Measurements from ENCODE around the gene KHK. TPM values are rescaled to one million over a fixed set of nuclear protein-coding genes. Genes with fewer than 3 reads are reported as not detected.
"Not testable (repeated sequence)": the region's sequence is repeated elsewhere in the genome, so short reads cannot be mapped to it uniquely, and the experiment has no call there.

Gene KHK
- total RNA-seq, 2 experiments from 2014 or later, result 12.6 to 12.8 TPM

DNA sequence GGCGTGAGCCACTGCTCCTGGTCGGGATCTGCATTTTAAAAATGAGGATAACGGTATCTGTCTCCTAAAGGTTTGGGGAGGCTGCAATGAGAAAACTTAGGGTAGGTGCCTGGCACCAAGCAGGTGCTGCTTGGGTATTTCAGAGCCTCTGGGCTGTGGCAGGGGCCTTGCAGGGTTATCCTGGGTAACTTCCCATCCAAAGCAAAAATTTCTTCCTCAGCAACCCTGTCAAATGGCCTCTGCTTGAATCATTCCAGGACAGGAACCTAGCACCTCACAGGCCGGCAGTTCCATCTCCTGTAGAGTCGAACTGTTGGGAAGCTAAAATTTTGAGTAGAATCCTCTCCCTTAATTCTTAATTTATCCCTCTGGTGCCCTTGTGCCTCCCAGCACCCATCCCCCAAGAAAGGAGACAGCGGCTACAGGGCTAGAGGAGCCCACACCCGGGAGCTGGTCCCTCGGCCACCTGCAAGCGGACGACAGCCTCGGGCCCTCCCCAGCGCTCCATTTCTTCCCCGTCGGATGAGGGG, 31.5 kb downstream of the KHK start:
- Mint-ChIP-seq H3K36me3 (peaks cover 6% of the 10 kb centered on the region), H3K4me3 (peak overlapping the region; percentile 70), H3K4me1 (peaks cover 10% of the 10 kb centered on the region), H3K27ac (no peak overlapping the region), H3K9me3 (no peaks in the 10 kb centered on the region), H3K27me3 (peaks cover 26% of the 10 kb centered on the region)
- DNase-seq, result no peak

DNA sequence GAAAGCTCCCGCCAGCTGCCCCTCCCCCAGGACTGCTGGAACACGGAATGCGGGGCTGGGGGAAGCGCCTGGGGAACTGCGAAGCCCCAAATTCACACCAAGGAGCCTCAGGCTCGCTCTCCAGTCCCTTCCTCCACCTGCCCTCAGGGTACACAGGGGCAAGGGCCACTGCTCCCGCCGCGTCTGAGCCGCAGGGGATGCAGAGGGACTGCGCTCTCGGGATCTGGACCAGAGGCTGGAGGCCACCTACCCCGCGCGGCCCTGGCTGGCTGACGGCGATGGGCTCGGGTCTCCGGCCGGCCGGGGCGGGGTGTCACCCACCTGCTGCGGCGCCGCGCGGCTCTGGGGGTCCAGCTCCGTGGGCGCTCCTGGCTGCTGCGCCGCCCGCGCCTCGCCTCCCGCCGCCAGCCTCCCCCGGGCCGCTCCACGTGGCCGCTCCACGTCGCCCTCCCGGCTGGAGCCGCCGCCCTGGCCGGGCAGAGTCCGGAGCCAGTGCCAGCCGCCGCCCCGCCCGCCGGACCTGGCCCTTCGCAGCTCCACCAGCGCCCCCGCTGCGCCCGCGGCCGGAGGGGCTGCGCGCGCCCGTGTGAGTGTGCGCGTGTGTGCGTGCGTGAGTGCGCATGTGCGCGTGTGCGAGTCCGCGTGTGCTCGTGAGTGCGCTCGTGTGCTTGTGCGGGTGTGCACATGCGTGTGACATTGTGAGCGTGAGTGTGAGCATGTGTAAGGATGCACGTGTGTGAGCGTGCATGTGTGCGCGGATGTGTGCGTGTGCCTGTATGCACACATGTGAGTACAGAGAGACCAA, 32.2 kb downstream of the KHK start, which contains the start of gene CGREF1:
Gene CGREF1, minus strand, starts transcription at position 604 of the 805 bp plus-strand sequence. CDS start 14,762 bp downstream, outside the sequence.
- Mint-ChIP-seq H3K27ac (peak within 1 kb of the TSS; percentile 34), H3K4me1 (peaks cover 14% of the 10 kb centered on the region), H3K36me3 (peaks cover 6% of the 10 kb centered on the region), H3K4me3 (peak within 1 kb of the TSS; percentile 78), H3K27me3 (peaks cover 26% of the 10 kb centered on the region), H3K9me3 (no peaks in the 10 kb centered on the region)
- peak; percentile 25 for DNase-seq

DNA sequence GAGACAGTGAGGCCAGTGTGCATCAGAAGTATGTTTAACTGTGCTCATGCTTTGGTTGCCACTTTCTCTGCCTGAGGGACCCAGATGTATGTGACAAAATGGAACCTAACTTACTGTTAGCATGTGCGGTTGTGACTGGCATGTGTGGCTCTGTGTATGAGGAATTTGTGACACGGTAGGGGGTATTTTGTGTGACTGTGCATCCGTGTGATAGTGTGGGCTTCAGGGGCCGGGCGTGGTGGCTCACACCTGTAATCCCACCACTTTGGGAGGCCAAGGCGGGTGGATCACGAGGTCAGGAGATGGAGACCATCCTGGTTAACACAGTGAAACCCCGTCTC, 32.7 kb downstream of the KHK start:
- not testable (repeated sequence) for DNase-seq, H3K9me3 Mint-ChIP-seq, H3K36me3 Mint-ChIP-seq
- Mint-ChIP-seq H3K4me3 (peak overlapping the region; percentile 78), H3K27me3 (peaks cover 26% of the 10 kb centered on the region), H3K4me1 (peaks cover 18% of the 10 kb centered on the region), H3K27ac (peak overlapping the region; percentile 34)

DNA sequence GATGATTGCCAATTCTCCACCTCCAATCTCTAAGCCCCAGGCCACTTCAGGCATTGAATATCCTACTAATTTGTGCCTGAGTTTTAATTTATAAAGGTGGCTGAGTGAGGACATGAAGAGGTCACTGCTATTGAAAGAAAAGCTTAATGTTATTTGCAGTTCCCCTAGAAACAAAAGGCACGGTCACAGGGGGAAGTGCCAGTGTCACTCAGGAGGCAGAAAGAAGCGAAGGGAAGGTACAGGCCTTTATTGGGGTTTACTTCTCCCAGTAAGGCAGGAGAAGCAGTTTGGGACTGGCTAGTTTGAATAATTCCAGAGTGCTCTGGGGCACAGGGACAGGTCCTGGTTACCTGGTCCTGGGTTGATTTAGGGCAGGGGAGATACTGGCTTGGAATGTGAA, 35.3 kb downstream of the KHK start:
- Mint-ChIP-seq H3K4me3 (no peak overlapping the region), H3K9me3 (no peaks in the 10 kb centered on the region), H3K36me3 (peaks cover 6% of the 10 kb centered on the region), H3K27me3 (peaks cover 26% of the 10 kb centered on the region), H3K27ac (no peak overlapping the region), H3K4me1 (peaks cover 18% of the 10 kb centered on the region)
- DNase-seq, result no peak

DNA sequence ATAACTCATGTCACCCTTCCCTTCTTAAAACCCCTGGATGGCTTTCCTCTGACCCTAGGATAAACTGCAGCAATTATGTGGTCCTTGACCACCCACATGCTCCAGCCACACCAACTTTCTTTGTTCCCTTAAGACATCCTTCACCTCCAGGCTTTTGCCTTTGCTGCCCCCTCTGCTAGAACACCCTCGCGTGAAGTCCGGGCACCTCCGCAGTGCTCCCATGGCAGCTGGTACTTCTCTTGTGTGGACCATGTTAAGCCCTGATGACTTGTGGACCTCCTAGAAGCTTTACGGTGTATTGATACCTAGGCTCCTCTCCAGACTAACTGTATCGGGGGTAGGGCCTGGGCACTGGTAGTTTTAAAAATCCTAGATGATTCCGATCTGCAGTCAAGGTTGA, 36.2 kb downstream of the KHK start:
- H3K9me3 Mint-ChIP-seq, result no peaks in the 10 kb centered on the region
- H3K4me3 Mint-ChIP-seq, result peak overlapping the region; percentile 82
- peaks cover 5% of the 10 kb centered on the region for H3K36me3 Mint-ChIP-seq
- no peak for DNase-seq
- peaks cover 25% of the 10 kb centered on the region for H3K27me3 Mint-ChIP-seq
- H3K27ac Mint-ChIP-seq, result no peak overlapping the region
- peaks cover 18% of the 10 kb centered on the region for H3K4me1 Mint-ChIP-seq

DNA sequence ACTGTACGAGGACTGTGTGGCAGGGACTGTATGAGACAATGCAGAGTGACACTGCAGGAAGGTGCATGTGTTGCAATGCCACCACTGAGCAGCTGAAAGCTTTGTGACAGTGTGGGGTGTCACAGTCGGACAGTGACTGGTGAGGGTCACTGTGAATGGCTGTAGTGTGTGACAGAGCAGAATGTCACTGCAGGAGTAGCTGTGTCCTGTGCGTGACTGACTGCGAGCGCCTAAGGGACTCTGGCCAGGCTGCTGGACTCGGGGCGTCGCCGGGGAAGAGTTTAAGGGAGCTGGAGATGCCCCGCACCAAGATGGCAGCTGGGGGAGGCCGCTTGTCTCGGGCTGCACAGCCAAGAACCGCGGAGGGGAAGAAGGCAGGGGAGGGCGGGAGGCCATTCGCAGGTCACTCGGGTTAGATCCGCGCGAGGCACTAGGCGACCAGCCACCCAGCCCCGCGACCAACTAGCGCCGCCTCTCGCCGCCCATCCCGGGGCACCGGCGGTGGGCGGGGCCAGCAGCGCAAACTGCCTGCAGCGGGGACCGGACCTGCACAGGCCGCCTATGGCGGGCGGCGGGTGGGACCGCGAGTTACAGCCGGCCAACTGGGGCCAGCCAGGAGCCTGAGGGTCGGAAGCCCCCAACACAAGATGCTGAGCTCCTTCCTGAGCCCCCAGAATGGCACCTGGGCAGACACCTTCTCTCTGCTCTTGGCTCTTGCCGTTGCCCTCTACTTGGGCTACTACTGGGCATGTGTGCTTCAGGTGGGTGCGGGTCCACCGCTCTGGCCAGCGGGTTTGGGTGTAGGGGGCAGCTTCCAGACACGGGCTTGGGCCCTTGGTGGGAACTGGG, 37.0 kb downstream of the KHK start, which contains the start of gene ABHD1:
Gene ABHD1, plus strand, starts transcription at position 514 of the 849 bp plus-strand sequence. Its CDS starts 134 bp downstream, at position 648.
- Mint-ChIP-seq H3K4me3 (peak within 1 kb of the TSS; percentile 82), H3K27ac (no peak within 1 kb of the TSS), H3K27me3 (peaks cover 19% of the 10 kb centered on the region), H3K36me3 (no peaks in the 10 kb centered on the region), H3K9me3 (no peaks in the 10 kb centered on the region), H3K4me1 (peaks cover 14% of the 10 kb centered on the region)
- peak; percentile 66 for DNase-seq

DNA sequence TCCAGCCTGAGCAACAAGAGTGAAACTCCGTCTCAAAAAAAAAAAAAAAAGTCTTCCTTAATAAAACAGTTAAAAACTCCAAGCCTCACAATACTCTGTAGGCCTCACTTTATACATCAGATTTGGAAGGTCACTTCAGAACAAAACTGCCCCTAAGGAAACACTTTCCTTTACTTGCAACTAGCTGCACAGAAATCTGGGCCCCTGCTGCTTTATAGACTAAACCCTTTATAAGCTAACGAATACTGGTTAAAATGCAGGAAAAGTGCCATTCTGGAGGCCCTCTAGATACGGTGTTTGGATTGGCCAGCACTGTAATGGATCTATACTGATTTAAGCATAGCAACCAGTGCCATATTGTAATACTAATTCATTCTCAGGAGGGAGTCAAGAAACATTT, 38.5 kb downstream of the KHK start:
- Mint-ChIP-seq H3K9me3 (no peaks in the 10 kb centered on the region), H3K27me3 (peaks cover 7% of the 10 kb centered on the region), H3K36me3 (no peaks in the 10 kb centered on the region), H3K27ac (no peak overlapping the region), H3K4me1 (peaks cover 9% of the 10 kb centered on the region), H3K4me3 (no peak overlapping the region)
- no peak for DNase-seq

GRCh38 chr2:27126252-27126710, 39.7 kb downstream of the KHK start:
- no peak overlapping the region for H3K27ac Mint-ChIP-seq
- H3K4me1 Mint-ChIP-seq, result peaks cover 9% of the 10 kb centered on the region
- H3K27me3 Mint-ChIP-seq, result no peaks in the 10 kb centered on the region
- H3K9me3 Mint-ChIP-seq, result no peaks in the 10 kb centered on the region
- H3K4me3 Mint-ChIP-seq, result no peak overlapping the region
- H3K36me3 Mint-ChIP-seq, result no peaks in the 10 kb centered on the region
- no peak for DNase-seq

- no peak overlapping the region for H3K4me3 Mint-ChIP-seq
- no peaks in the 10 kb centered on the region for H3K27me3 Mint-ChIP-seq
- no peaks in the 10 kb centered on the region for H3K9me3 Mint-ChIP-seq
- no peak for DNase-seq
- H3K36me3 Mint-ChIP-seq, result peaks cover 9% of the 10 kb centered on the region
- H3K27ac Mint-ChIP-seq, result no peak overlapping the region
- peaks cover 15% of the 10 kb centered on the region for H3K4me1 Mint-ChIP-seq
These were observed 41.5 kb downstream of the KHK start for GRCh38 chr2:27127883-27128667.

- Mint-ChIP-seq H3K4me3 (no peak overlapping the region), H3K4me1 (peaks cover 17% of the 10 kb centered on the region), H3K27me3 (no peaks in the 10 kb centered on the region), H3K27ac (no peak overlapping the region), H3K9me3 (no peaks in the 10 kb centered on the region), H3K36me3 (peaks cover 17% of the 10 kb centered on the region)
- DNase-seq, result no peak
These were observed 42.3 kb downstream of the KHK start for GRCh38 chr2:27128668-27129571.

DNA sequence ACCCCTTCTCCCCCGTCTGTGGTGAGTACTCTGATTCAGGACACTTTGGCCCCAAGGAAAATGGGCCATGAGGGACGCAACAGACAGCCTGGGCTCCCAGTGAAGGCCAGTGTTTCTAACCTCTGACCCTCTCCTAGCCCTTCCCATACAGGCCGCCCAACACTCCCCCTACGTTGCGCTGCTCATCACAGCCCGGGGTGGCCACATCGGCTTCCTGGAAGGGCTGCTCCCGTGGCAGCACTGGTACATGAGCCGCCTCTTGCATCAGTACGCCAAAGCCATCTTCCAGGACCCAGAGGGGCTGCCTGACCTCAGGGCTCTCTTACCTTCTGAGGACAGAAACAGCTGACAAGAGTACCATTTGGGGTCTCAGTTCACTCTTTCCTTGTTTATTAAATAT, 43.8 kb downstream of the KHK start:
- Mint-ChIP-seq H3K36me3 (peaks cover 19% of the 10 kb centered on the region), H3K9me3 (no peaks in the 10 kb centered on the region), H3K27me3 (no peaks in the 10 kb centered on the region), H3K4me3 (no peak overlapping the region), H3K27ac (no peak overlapping the region), H3K4me1 (peaks cover 17% of the 10 kb centered on the region)
- no peak for DNase-seq

DNA sequence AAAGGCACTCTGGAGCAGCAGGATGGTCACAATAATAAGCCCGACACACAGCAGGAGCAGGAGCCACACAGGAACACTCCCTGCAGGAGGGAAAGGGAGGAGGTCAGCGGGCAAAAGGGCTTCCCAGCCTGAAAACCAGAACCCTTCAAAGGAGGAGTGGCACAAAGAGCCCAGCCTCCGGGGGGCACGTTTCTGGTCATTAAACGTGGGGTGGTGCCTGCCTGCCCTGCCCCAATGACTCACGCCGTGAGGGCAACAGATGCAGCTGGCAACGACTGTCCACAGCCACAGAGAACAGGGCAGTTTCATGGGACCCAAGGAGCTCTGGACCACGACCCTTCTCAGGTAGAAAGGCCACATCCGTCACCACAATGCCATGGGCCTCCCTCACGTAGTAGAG, 44.9 kb downstream of the KHK start:
- peaks cover 19% of the 10 kb centered on the region for H3K36me3 Mint-ChIP-seq
- no peaks in the 10 kb centered on the region for H3K27me3 Mint-ChIP-seq
- no peak overlapping the region for H3K4me3 Mint-ChIP-seq
- H3K9me3 Mint-ChIP-seq, result no peaks in the 10 kb centered on the region
- DNase-seq, result no peak
- H3K27ac Mint-ChIP-seq, result no peak overlapping the region
- H3K4me1 Mint-ChIP-seq, result peaks cover 17% of the 10 kb centered on the region

DNA sequence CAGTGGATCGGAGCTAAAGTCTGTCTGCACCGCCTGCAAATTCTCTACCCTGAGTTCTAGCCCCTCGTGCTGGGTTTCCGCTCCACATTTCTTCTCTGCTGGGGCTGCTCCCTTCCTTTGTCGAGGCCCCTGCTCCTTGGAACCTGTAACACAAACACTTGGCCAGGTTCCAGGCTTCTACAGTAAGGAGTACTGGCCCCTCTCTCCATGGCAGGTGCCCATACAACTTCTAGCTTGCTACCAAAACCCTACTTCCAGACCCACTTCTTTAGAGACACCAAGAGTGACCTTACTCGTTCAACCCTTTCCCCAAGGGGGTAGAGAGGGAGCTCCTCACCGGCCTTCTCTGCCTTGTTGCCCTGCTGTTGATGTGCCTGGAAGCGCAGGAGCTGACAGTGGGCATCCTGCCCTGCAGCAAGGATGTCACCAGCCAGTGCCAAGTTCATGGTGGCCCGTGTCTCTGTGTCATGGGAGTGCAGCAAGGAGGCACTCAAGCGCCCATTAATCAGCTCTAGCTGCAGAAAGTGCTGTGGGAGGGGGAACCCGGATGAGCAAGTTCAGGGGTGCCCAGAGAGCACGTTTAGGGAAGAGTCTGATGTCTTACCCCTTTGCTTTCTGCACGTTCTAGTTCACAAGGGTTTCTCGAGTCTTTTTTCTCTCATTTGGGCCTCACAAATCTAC, 46.8 kb downstream of the KHK start:
- H3K27me3 Mint-ChIP-seq, result no peaks in the 10 kb centered on the region

More for the DNA sequence above, 46.8 kb downstream of the KHK start:
- peak overlapping the region; percentile 68 for H3K27ac Mint-ChIP-seq
- peak; percentile 15 for DNase-seq
- peaks cover 19% of the 10 kb centered on the region for H3K36me3 Mint-ChIP-seq
- H3K4me3 Mint-ChIP-seq, result peak overlapping the region; percentile 96
- H3K4me1 Mint-ChIP-seq, result peaks cover 17% of the 10 kb centered on the region
- no peaks in the 10 kb centered on the region for H3K9me3 Mint-ChIP-seq

Data from activated naive CD8-positive, alpha-beta T cell treated with anti-CD3 and anti-CD28 coated beads for 36 hours (primary cell).